Right kidney (tissue), 9 donors: ENCODE results near the gene ISLR.
A peak's percentile ranks its signal among the peaks of the same experiment; 100 is the strongest.

Experiments used
- DNase-seq: peaks from one replicate; pipeline ENCODE4 v3.0.0-alpha.2; 2016
- long read RNA-seq, 8 donors: transcript quantifications; one replicate each; lab custom pipeline, GENCODE V29; 2026

Gene ISLR, protein sequence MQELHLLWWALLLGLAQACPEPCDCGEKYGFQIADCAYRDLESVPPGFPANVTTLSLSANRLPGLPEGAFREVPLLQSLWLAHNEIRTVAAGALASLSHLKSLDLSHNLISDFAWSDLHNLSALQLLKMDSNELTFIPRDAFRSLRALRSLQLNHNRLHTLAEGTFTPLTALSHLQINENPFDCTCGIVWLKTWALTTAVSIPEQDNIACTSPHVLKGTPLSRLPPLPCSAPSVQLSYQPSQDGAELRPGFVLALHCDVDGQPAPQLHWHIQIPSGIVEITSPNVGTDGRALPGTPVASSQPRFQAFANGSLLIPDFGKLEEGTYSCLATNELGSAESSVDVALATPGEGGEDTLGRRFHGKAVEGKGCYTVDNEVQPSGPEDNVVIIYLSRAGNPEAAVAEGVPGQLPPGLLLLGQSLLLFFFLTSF
- long read RNA-seq, donor 1, transcript ISLR-202 (2 exons, 2,175 nt) = major isoform, 12 of 127 reads
- long read RNA-seq, donor 1, transcript ISLR-201 (2 exons, 2,371 nt) = minor isoform, 10 of 127 reads
- long read RNA-seq, donor 1, partial matches to known transcripts = 105 of 127 reads
- long read RNA-seq, donor 1, other reads (novel, unspliced or antisense) = 0 of 127 reads
- long read RNA-seq, donor 2, transcript ISLR-202 (2 exons, 2,175 nt) = minor isoform, 6 of 14 reads
- long read RNA-seq, donor 2, transcript ISLR-201 (2 exons, 2,371 nt) = major isoform, 8 of 14 reads
- long read RNA-seq, donor 2, partial matches to known transcripts = 0 of 14 reads
- long read RNA-seq, donor 2, other reads (novel, unspliced or antisense) = 0 of 14 reads
- long read RNA-seq, donor 3, transcript ISLR-201 (2 exons, 2,371 nt) = major isoform, 6 of 15 reads
- long read RNA-seq, donor 3, partial matches to known transcripts = 5 of 15 reads
- long read RNA-seq, donor 3, other reads (novel, unspliced or antisense) = 0 of 15 reads
- long read RNA-seq, donor 4, transcript ISLR-201 (2 exons, 2,371 nt) = major isoform, 20 of 73 reads
- long read RNA-seq, donor 4, transcript ISLR-202 (2 exons, 2,175 nt) = minor isoform, 13 of 73 reads
- long read RNA-seq, donor 4, partial matches to known transcripts = 40 of 73 reads
- long read RNA-seq, donor 4, other reads (novel, unspliced or antisense) = 0 of 73 reads
- long read RNA-seq, donor 5, transcript ISLR-202 (2 exons, 2,175 nt) = minor isoform, 9 of 92 reads
- long read RNA-seq, donor 5, transcript ISLR-201 (2 exons, 2,371 nt) = major isoform, 13 of 92 reads
- long read RNA-seq, donor 5, partial matches to known transcripts = 70 of 92 reads
- long read RNA-seq, donor 5, other reads (novel, unspliced or antisense) = 0 of 92 reads
- long read RNA-seq, donor 6, transcript ISLR-202 (2 exons, 2,175 nt) = minor isoform, 7 of 19 reads
- long read RNA-seq, donor 6, transcript ISLR-201 (2 exons, 2,371 nt) = major isoform, 12 of 19 reads
- long read RNA-seq, donor 6, partial matches to known transcripts = 0 of 19 reads
- long read RNA-seq, donor 6, other reads (novel, unspliced or antisense) = 0 of 19 reads
- long read RNA-seq, donor 7 = 0 reads
- long read RNA-seq, donor 8, transcript ISLR-201 (2 exons, 2,371 nt) = minor isoform, 20 of 41 reads
- long read RNA-seq, donor 8, transcript ISLR-202 (2 exons, 2,175 nt) = major isoform, 21 of 41 reads
- long read RNA-seq, donor 8, partial matches to known transcripts = 0 of 41 reads
- long read RNA-seq, donor 8, other reads (novel, unspliced or antisense) = 0 of 41 reads

DNA sequence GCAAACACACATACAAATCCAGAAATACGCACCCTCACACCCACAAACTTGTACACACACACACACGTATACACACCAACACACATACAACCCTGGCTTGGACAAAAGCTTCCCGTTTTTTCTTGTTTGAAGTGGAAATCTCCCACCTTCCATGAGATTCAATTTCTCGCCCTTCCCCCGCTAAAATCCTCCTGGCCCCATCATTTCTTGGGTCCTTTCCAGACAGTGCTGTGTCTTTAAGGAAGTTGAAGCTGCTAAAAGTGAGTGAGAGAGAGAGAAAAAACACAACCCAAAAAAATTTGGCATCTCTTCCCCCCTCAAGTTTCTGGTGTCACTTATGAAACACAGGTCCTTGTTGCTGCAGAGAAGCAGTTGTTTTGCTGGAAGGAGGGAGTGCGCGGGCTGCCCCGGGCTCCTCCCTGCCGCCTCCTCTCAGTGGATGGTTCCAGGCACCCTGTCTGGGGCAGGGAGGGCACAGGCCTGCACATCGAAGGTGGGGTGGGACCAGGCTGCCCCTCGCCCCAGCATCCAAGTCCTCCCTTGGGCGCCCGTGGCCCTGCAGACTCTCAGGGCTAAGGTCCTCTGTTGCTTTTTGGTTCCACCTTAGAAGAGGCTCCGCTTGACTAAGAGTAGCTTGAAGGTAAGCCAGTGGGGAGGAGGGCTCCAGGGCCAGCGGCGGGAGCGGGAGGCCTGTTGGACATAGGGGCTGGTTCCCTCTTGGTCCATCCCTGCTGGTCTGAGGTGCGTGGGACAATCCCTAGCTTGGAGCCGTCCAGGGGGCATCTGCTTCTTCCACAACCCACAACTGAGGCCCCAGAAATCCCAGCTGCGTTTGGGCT lies at the start of gene ISLR:
Gene ISLR (plus strand): TSS at position 331 of the 839 bp plus-strand sequence. CDS start 1,149 bp downstream, outside the sequence.
- DNase-seq = peak; percentile 75

- DNase-seq = no peak
Observed at GRCh38 chr15:74124196-74124595, 49.3 kb upstream of the ISLR start.

GRCh38 chr15:74124759-74125158 lies 48.8 kb upstream of the ISLR start:
- no peak for DNase-seq

DNA sequence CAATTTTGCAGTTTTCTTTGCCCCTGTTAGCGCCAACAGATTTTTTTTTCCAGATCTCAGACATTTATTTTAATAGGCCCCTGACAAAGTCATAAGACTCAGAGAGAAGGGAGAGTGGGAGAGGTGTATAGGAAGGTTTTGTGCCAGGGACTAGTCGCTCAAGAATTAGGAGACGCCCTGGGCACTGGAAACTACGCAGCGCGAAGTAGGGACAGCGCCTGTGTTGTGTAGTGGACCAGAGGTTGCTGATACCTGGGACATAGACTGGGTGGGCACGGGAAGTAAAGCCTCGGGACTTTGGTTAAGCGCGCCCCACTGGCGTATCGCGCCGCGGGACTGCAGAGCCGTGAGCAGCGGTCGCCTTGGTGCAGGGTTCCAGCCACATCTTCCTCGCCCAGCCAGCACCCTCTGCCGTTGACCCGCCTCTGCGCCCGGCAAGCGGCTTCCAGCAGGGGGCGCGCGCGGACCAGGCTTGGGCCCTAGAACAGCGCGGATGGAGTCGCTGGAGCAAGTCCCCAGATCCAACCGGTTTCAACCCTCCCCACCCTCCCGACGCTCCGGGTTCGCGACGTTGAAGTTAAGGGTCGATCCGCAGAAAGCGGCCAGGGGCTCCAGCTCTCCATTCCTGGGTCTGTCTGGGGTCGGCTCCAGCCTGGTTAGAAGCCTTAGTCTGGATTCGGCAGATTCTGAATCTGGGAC lies 46.1 kb upstream of the ISLR start:
- DNase-seq = peak; percentile 86

DNA sequence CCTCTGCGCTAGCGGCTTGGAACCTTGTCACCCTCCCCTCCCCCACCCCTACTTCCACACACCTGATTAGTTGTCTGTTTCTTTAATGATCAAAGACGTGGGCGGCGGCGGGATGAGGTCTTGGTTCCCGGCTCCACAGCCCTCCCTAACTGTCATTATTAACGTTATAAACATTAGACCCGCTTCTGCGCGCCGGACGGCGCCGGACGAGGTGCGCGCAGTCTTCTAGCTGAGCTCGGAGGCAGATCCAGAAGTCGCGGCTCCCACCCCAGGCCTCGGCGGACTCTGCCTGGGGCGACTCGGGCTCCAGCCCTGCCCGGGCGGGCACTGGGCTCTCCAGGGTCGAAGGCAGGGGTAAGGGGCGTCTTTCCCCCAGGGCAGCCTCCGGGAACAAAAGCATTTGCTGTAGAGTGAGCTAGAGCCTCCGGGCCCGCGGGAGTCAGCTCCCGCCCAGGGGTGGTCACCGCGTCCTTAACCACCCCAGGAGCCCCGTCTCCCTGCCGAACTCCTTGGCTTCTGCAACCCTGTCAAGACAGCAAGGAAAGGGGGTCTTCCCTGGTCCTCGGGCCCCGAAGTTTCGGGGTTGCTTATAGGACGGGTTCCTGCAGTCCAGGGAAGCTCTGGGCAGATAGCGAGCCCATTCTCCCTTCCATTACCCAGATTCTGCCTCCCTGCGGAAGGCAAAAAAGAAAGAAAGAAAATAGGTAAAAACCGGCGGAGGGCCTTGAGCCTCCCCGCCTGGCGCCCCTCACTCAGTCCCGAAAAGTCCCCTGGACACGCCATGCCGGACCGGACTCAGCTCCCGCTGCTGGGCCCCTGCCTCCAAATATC lies 45.3 kb upstream of the ISLR start:
- peak; percentile 83 for DNase-seq

- peak; percentile 65 for DNase-seq
Observed at GRCh38 chr15:74128785-74129585, 44.5 kb upstream of the ISLR start.

DNA sequence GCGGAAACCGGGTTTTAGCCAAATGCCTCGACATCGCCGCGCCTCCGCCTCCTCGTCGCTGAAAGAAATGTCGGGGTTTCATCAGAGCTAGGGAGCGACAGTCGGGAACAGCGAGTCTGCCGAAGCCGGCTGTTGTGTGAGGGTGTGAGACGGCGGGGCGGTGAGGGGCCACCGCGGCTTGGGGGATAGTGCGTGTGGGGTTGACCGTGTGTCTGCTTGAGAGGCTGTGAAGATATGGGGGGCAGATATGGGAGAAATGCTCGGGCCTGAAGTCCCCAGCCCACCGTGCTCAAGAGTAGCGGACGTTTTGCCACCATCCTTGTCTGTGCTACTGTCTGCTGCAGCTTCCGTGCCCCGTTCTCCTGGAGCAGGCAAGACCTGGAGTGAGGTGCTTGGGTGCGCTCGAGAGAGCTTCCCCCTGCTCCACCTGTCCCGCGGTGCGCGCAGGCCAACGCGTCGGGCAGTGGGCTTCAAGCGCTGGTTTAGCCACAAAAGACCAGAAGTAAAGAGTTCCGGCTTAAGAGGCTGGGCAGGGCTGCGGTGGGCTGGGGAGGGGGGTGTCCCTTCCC lies 43.8 kb upstream of the ISLR start:
- peak; percentile 64 for DNase-seq

DNA sequence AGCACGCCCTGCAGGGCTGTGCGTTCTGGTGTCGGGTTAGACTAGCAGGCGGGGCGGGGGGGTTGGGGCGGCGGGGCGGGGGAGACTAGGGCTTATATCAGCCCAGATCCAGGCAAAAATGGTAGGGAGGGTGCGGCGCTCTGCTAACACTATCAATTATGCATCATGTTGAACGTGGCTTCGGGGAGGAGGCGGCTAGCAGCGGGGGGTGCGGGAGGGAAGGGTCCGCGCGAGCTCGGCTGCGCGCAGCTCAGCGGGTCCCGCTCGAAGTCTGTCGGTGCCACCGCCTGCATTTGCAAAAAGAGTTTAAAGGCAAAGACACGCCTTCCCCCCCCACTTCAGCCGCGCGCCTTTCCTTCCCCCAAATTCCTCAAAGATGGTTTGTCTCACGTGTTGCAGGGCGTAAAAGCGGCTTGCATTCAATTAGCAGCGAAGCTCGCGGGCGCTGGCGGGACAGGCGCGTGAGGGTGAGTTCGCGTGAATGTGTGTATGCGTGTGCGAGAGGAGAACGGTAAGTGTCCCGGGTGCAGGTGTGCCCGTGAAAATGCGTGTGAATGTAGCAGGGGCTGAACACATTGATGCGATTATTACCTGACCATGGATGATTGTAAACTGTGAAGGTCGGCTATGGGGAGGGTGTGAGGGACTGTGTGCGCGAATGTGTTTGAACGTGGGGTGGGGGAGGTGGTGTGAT lies 43.2 kb upstream of the ISLR start, which contains the start of gene ISLR2:
Gene ISLR2 (plus strand): TSS at position 432 of the 694 bp plus-strand sequence. CDS start 2,169 bp downstream, outside the sequence.
- peak; percentile 57 for DNase-seq

- DNase-seq = no peak
Observed at GRCh38 chr15:74130849-74131627, 42.5 kb upstream of the ISLR start.

DNA sequence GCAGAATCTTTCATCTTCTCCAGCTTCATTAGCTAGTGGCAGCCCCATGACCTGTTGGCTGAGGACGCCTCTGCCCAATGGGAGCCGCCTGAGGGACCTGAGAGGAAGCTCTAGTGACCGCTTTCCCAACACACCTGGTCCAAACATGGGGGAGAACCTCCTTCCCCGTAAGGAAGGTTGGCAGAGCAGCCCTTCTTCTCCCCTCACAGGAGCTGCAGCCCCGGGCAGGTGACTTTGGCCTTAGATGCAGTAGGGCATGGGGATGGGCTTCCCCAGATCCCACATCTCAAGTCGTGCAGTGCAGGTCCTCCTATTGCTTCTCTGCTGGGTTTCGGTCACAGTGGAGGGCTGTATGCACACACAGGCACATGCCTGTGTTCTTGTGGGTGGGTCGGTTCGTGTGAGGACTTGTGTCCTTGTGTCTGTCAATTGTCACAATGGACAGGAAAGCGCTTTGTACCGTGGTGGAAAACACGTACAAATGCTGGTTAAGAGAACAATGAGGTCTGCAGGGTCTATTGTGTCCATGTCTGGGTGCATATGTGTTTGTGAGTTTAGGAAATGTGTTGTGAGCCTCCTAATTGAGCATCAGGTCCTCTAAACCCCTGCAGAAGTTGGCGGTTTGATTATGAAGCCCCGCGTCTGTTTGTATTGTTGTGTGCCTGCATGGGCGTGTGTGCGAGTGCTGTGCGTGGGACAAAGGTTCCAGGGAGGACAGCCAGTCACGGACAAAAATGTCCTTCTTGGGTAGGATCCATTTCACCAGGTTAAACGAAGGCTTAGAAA lies 41.7 kb upstream of the ISLR start:
- DNase-seq = peak; percentile 41

- peak; percentile 60 for DNase-seq
Observed at GRCh38 chr15:74132681-74133651, 40.5 kb upstream of the ISLR start.

DNA sequence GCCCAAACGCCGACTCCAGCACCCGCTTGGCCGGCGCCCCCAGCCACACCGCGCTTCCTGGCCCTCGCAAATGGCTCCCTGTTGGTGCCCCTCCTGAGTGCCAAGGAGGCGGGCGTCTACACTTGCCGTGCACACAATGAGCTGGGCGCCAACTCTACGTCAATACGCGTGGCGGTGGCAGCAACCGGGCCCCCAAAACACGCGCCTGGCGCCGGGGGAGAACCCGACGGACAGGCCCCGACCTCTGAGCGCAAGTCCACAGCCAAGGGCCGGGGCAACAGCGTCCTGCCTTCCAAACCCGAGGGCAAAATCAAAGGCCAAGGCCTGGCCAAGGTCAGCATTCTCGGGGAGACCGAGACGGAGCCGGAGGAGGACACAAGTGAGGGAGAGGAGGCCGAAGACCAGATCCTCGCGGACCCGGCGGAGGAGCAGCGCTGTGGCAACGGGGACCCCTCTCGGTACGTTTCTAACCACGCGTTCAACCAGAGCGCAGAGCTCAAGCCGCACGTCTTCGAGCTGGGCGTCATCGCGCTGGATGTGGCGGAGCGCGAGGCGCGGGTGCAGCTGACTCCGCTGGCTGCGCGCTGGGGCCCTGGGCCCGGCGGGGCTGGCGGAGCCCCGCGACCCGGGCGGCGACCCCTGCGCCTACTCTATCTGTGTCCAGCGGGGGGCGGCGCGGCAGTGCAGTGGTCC lies 39.7 kb upstream of the ISLR start:
- no peak for DNase-seq

- peak; percentile 83 for DNase-seq
Observed at GRCh38 chr15:74134387-74135027, 39.0 kb upstream of the ISLR start.
